22Rv1 (cell line): ENCODE measurements around the gene IL1A.

Experiments used
- CTCF ChIP-seq: fragments of 450-650 bp; IDR thresholded peaks from 2 replicates; pipeline ENCODE4 v1.5.1; 2017; ENCODE audit warnings: mild to moderate bottlenecking
- ZFX ChIP-seq: fragments of 450-650 bp; IDR thresholded peaks from 2 replicates; pipeline ENCODE4 v1.6.1; 2017; ENCODE audit warnings: antibody characterized with exemption, borderline replicate concordance

DNA sequence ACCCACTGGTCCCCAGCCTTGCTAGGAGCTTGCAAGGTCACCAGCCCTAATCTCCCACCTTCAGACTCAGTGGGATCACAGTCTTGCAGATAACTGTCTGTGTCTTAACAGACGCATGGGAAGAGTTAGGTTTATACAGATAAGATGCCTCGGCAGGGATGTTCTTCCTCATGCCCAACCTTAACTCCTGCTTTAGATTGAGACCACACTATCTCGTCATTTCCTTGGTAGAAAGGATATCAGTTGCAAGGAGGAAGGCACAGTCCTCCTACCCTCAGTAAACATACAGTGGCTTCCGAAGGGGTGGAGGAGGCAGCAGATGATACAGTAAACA is 56.3 kb downstream of the IL1A start:
- no peak for TF ChIP-seq ZFX
- no peak for TF ChIP-seq CTCF
